Activated CD4-positive, alpha-beta T cell treated with anti-CD3 and anti-CD28 coated beads, Interleukin-2, amount 50 U/mL, for 1 hour (primary cell): ENCODE measurements around the gene PAX7.

ENCODE experiments used
- DNase-seq: peaks from one replicate; pipeline ENCODE4 v3.0.0-alpha.2; 2020

The PAX7 gene

GRCh38 chr1:18619467-18619835 is 11.2 kb upstream of the PAX7 start:
- no peak for DNase-seq

GRCh38 chr1:18628511-18628910 is 2.1 kb upstream of the PAX7 start:
- no peak for DNase-seq

GRCh38 chr1:18629659-18630510 is 761 bp upstream of the PAX7 start:
- DNase-seq: no peak

GRCh38 chr1:18631496-18632217 is 1.0 kb downstream of the PAX7 start:
- no peak for DNase-seq

- DNase-seq: no peak
These were observed 1.6 kb downstream of the PAX7 start for GRCh38 chr1:18632218-18632588.

- no peak for DNase-seq
These were observed 2.3 kb downstream of the PAX7 start for GRCh38 chr1:18632783-18633421.

- DNase-seq: no peak
These were observed 2.9 kb downstream of the PAX7 start for GRCh38 chr1:18633422-18634155.

- no peak for DNase-seq
These were observed 3.6 kb downstream of the PAX7 start for GRCh38 chr1:18634276-18634675.

- DNase-seq: no peak
These were observed 4.5 kb downstream of the PAX7 start for GRCh38 chr1:18635070-18635577.

- no peak for DNase-seq
These were observed 5.4 kb downstream of the PAX7 start for GRCh38 chr1:18635891-18636595.

- DNase-seq: no peak
These were observed 6.2 kb downstream of the PAX7 start for GRCh38 chr1:18636596-18637508.

- no peak for DNase-seq
These were observed 6.9 kb downstream of the PAX7 start for GRCh38 chr1:18637511-18637960.

- DNase-seq: no peak
These were observed 7.6 kb downstream of the PAX7 start for GRCh38 chr1:18637962-18638834.

GRCh38 chr1:18638835-18639364 is 8.3 kb downstream of the PAX7 start:
- no peak for DNase-seq

- no peak for DNase-seq
These were observed 8.9 kb downstream of the PAX7 start for GRCh38 chr1:18639368-18640055.

GRCh38 chr1:18640228-18641004 is 9.8 kb downstream of the PAX7 start:
- DNase-seq: no peak

- DNase-seq: no peak
These were observed 10.6 kb downstream of the PAX7 start for GRCh38 chr1:18641005-18641941.
